OCI-LY1 (cell line): ENCODE data around the gene QRSL1.

ENCODE experiments used
- H2AFZ ChIP-seq: fragments of 200-600 bp; sonication (generic), shearing (Covaris generic); 2 replicates; pipeline ENCODE4 v1.6.0; 2014; ENCODE audit warnings: antibody characterized with exemption, mild to moderate bottlenecking, low read length
- H3F3A ChIP-seq: fragments of 200-600 bp; sonication (generic), shearing (Covaris generic); 2 replicates; pipeline ENCODE4 v1.6.0; 2014; ENCODE audit warnings: mild to moderate bottlenecking, antibody characterized with exemption, low read length, moderate library complexity; ENCODE audit not compliant: insufficient read depth
- H3K27ac ChIP-seq: fragments of 200-600 bp; sonication (generic); 2 replicates; pipeline ENCODE4 v1.5.1; 2014; ENCODE audit warnings: low read length, mixed run types, mild to moderate bottlenecking, low read depth; ENCODE audit not compliant: poor library complexity, severe bottlenecking
- H3K27me3 ChIP-seq: fragments of 200-600 bp; sonication (generic); 2 replicates; pipeline ENCODE4 v1.6.0; 2014; ENCODE audit warnings: antibody characterized with exemption, mild to moderate bottlenecking, low read length, moderate library complexity; ENCODE audit not compliant: insufficient read depth
- H3K36me3 ChIP-seq: fragments of 200-600 bp; sonication (generic); 2 replicates; pipeline ENCODE4 v1.6.1; 2014; ENCODE audit warnings: mild to moderate bottlenecking, antibody characterized with exemption, low read length, moderate library complexity, mixed read lengths; ENCODE audit not compliant: insufficient read depth
- H3K4me1 ChIP-seq: fragments of 200-600 bp; sonication (generic); 2 replicates; pipeline ENCODE4 v1.5.1; 2014; ENCODE audit warnings: mild to moderate bottlenecking, low read length, moderate library complexity; ENCODE audit not compliant: insufficient read depth, severe bottlenecking
- H3K4me2 ChIP-seq: fragments of 200-600 bp; sonication (generic), shearing (Covaris generic); 2 replicates; pipeline ENCODE4 v1.6.1; 2014; ENCODE audit warnings: low read length
- H3K4me3 ChIP-seq: fragments of 200-600 bp; sonication (generic); 2 replicates; pipeline ENCODE4 v1.5.1; 2014; ENCODE audit warnings: low read length, low read depth, mild to moderate bottlenecking, mixed read lengths; ENCODE audit not compliant: poor library complexity, severe bottlenecking
- H3K79me2 ChIP-seq: fragments of 200-600 bp; shearing (Covaris generic); 2 replicates; pipeline ENCODE4 v1.6.1; 2016; ENCODE audit warnings: mixed run types, low read length, mixed read lengths; ENCODE audit not compliant: insufficient read depth
- H3K9ac ChIP-seq: fragments of 200-600 bp; sonication (generic), shearing (Covaris generic); 2 replicates; pipeline ENCODE4 v1.6.1; 2014; ENCODE audit warnings: mild to moderate bottlenecking, low read length, mixed read lengths
- H3K9me2 ChIP-seq: fragments of 200-600 bp; sonication (generic), shearing (Covaris generic); 2 replicates; pipeline ENCODE4 v1.6.1; 2014; ENCODE audit warnings: low read depth, mild to moderate bottlenecking, low read length, mixed read lengths
- H3K9me3 ChIP-seq: fragments of 200-600 bp; shearing (Covaris generic); 2 replicates; pipeline ENCODE4 v1.6.1; 2014; ENCODE audit warnings: low read length, mixed read lengths
- H4K20me1 ChIP-seq: fragments of 200-600 bp; sonication (generic), shearing (Covaris generic); 2 replicates; pipeline ENCODE4 v1.6.0; 2016; ENCODE audit warnings: mild to moderate bottlenecking, low read length; ENCODE audit not compliant: insufficient read depth
- EZH2 ChIP-seq: fragments of 200-600 bp; sonication (generic), shearing (Covaris generic); IDR thresholded peaks from 2 replicates; pipeline ENCODE4 v1.8.0; 2017; ENCODE audit warnings: borderline replicate concordance, mixed run types, mild to moderate bottlenecking, antibody characterized with exemption, low read length, moderate library complexity, mixed read lengths
- TF ChIP-seq, protein P1 (sequence below): fragments of 200-600 bp; sonication (generic), shearing (Covaris generic); IDR thresholded peaks from 2 replicates; pipeline ENCODE4 v1.5.1; 2017; ENCODE audit warnings: mild to moderate bottlenecking, antibody characterized with exemption, low read length, moderate library complexity, mixed read lengths

QRSL1 gene

DNA sequence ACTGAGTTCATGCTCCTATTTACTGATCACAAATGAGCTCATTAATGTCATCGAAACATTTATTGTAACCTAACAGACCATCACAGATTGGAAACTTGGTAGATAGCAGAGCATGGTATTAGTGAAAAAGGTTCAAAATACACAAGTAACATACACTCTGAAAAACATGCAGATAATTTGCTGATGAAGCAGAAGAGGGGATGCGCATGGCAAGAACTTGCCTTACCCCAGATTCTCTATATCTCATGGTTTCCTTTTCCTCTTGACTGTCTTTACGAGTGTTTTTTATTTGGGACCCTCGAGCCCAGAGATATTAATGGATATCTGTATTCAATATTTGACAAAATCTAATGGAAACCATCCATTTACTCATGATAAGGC, 37.6 kb downstream of the QRSL1 start:
- H3K27ac ChIP-seq, result peak overlapping the region; percentile 93
- H3K36me3 ChIP-seq, result peaks cover 53% of the 10 kb centered on the region
- 0 out of 2 replicates have a peak, but pooled peaks cover 2% of the 10 kb centered on the region for H3K9me3 ChIP-seq
- no peaks in the 10 kb centered on the region for H3K9me2 ChIP-seq
- H3K27me3 ChIP-seq, result no peaks in the 10 kb centered on the region
- H3K9ac ChIP-seq, result peak overlapping the region; percentile 76
- peaks cover 41% of the 10 kb centered on the region for H3K79me2 ChIP-seq
- peaks cover 71% of the 10 kb centered on the region for H3K4me1 ChIP-seq
- peak overlapping the region; percentile 59 for H3K4me3 ChIP-seq
- H3F3A ChIP-seq, result no peaks in the 10 kb centered on the region
- H3K4me2 ChIP-seq, result peak overlapping the region; percentile 65
- H2AFZ ChIP-seq, result no peak overlapping the region
- TF ChIP-seq, protein P1, sequence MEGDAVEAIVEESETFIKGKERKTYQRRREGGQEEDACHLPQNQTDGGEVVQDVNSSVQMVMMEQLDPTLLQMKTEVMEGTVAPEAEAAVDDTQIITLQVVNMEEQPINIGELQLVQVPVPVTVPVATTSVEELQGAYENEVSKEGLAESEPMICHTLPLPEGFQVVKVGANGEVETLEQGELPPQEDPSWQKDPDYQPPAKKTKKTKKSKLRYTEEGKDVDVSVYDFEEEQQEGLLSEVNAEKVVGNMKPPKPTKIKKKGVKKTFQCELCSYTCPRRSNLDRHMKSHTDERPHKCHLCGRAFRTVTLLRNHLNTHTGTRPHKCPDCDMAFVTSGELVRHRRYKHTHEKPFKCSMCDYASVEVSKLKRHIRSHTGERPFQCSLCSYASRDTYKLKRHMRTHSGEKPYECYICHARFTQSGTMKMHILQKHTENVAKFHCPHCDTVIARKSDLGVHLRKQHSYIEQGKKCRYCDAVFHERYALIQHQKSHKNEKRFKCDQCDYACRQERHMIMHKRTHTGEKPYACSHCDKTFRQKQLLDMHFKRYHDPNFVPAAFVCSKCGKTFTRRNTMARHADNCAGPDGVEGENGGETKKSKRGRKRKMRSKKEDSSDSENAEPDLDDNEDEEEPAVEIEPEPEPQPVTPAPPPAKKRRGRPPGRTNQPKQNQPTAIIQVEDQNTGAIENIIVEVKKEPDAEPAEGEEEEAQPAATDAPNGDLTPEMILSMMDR, result no peak
- TF ChIP-seq EZH2, result no peak
- no peaks in the 10 kb centered on the region for H4K20me1 ChIP-seq

DNA sequence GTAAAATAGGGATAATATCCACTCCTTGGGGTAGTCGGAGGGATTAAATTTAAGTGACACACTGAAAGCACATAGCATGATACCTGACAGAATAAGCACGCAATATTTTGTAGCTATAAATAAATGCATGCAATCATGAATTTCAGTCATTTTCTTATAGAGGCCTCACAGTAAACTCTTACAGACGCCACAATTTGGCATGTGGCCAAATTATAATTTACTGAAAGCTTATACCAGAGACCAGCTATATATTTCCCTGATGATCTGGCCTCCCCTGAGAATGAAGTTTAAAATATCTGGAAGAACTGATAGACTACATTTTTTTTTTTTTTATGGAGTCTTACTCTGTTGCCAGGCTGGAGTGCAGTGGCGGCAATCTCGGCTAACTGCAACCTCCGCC, 40.9 kb downstream of the QRSL1 start:
- H3K4me1 ChIP-seq, result peaks cover 53% of the 10 kb centered on the region
- TF ChIP-seq EZH2, result no peak
- TF ChIP-seq, protein P1, result no peak

DNA sequence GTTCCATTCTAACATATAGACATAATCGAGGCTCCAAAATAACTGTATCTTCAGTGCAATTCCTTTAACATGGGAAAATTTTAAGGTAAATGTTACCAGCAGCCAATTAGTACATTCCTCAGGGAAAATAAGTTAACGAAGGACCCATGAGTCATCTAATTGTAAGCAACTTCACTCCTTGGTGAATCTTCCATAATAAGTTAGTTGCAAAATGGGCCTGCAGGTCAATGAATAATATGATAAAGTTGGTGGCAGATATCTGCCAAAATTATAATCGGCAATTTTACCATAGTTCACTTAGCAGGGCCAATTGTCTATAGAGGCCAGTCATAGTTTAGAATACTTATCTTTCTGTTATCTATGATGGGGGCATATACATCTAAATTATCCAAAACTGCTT, 42.3 kb downstream of the QRSL1 start:
- no peaks in the 10 kb centered on the region for H3K9me2 ChIP-seq
- H3K4me1 ChIP-seq, result peaks cover 53% of the 10 kb centered on the region
- no peaks in the 10 kb centered on the region for H4K20me1 ChIP-seq
- TF ChIP-seq, protein P1, result no peak
- TF ChIP-seq EZH2, result no peak
- H3K4me3 ChIP-seq, result no peak overlapping the region
- no peaks in the 10 kb centered on the region for H3K9me3 ChIP-seq
- H2AFZ ChIP-seq, result no peak overlapping the region
- no peak overlapping the region for H3K27ac ChIP-seq
- H3K27me3 ChIP-seq, result no peaks in the 10 kb centered on the region
- peaks cover 9% of the 10 kb centered on the region; the same call in 1 of the 2 replicates for H3K79me2 ChIP-seq
- no peaks in the 10 kb centered on the region for H3F3A ChIP-seq
- H3K36me3 ChIP-seq, result peaks cover 10% of the 10 kb centered on the region; the same call in 1 of the 2 replicates
- no peak overlapping the region for H3K9ac ChIP-seq
- no peak overlapping the region for H3K4me2 ChIP-seq

More for the DNA sequence above, 40.9 kb downstream of the QRSL1 start:
- no peak overlapping the region for H3K4me3 ChIP-seq
- H3K9me3 ChIP-seq, result 0 out of 2 replicates have a peak, but pooled peaks cover under 1% of the 10 kb centered on the region
- H3K9me2 ChIP-seq, result no peaks in the 10 kb centered on the region
- peaks cover 21% of the 10 kb centered on the region for H3K36me3 ChIP-seq
- H4K20me1 ChIP-seq, result no peaks in the 10 kb centered on the region
- H3K79me2 ChIP-seq, result peaks cover 19% of the 10 kb centered on the region; the same call in 1 of the 2 replicates
- H3K4me2 ChIP-seq, result no peak overlapping the region
- H3F3A ChIP-seq, result no peaks in the 10 kb centered on the region
- no peak overlapping the region for H3K9ac ChIP-seq
- peak overlapping the region; percentile 93 for H3K27ac ChIP-seq
- H3K27me3 ChIP-seq, result no peaks in the 10 kb centered on the region
- no peak overlapping the region for H2AFZ ChIP-seq
